GM12878 (cell line): ENCODE data around the gene SDK2. TPM values are rescaled to one million over a fixed set of nuclear protein-coding genes. Genes with fewer than 3 reads are reported as not detected.

Experiments
- ATAC-seq: fragments of 200-7000 bp; cut with Tn5 transposase; 3 replicates; pipeline ENCODE4 v1.9.1; 2020; ENCODE audit warnings: mild to moderate bottlenecking, moderate library complexity
- BruUV-seq: library from RNA; stranded (reverse); fragments of 400-500 nt; replicated peaks from 2 replicates; lab custom pipeline; 2021; lab: Mats Ljungman, UMichigan
- CTCF ChIA-PET: fragments of 300-600 bp; sonication (Branson Sonifier 250); formaldehyde crosslinking; extraction: SDS; loops from one replicate; lab custom pipeline; 2021; ENCODE audit warnings: inconsistent platforms; lab: Yijun Ruan, JAX
- POLR2A ChIA-PET: fragments of 350-600 bp; formaldehyde crosslinking; extraction: SDS; loops from one replicate; lab custom pipeline; 2021; ENCODE audit warnings: inconsistent platforms; lab: Charles Lee
- RAD21 ChIA-PET: fragments of 300-600 bp; sonication (Branson Sonifier 250); formaldehyde crosslinking; loops from one replicate; lab custom pipeline; 2023; ENCODE audit warnings: antibody characterized with exemption; ENCODE audit not compliant: unreplicated experiment; lab: Charles Lee
- SMC1A ChIA-PET: fragments of 300-600 bp; sonication (Branson Sonifier 250); formaldehyde crosslinking; loops from one replicate; lab custom pipeline; 2023; ENCODE audit not compliant: unreplicated experiment, uncharacterized antibody; lab: Charles Lee
- DNase-seq: peaks from one replicate; pipeline ENCODE4 v3.0.0-alpha.2; 2011; ENCODE audit warnings: low read depth, low spot score
- FAIRE-seq: peaks from 3 replicates; lab custom pipeline; 2011; peaks lifted over from hg19 to GRCh38; lab: Jason Lieb, UNC
- H2AFZ ChIP-seq: 2 replicates; pipeline ENCODE4 v1.6.0; 2011; ENCODE audit warnings: low read depth, low read length, control low read depth; ENCODE audit not compliant: control insufficient read depth
- H3K27ac ChIP-seq: 2 replicates; pipeline ENCODE4 v1.5.1; 2011; ENCODE audit warnings: control low read depth; ENCODE audit not compliant: control insufficient read depth, insufficient read depth
- H3K27me3 ChIP-seq, 2 experiments: replicated peaks in 1 of 2; 2 replicates each; pipeline versions ENCODE4 v1.6.0 to v1.6.1; 2011; ENCODE audit warnings: low read length in 1 of 2; ENCODE audit not compliant: control insufficient read depth in 2 of 2, insufficient read depth in 2 of 2
- H3K36me3 ChIP-seq, 2 experiments: 2 replicates each; pipeline ENCODE4 v1.5.1; 2011; ENCODE audit warnings: low read length in 1 of 2; ENCODE audit not compliant: control insufficient read depth in 2 of 2, insufficient read depth in 2 of 2
- H3K4me1 ChIP-seq: 2 replicates; pipeline ENCODE4 v1.6.1; 2011; ENCODE audit warnings: mild to moderate bottlenecking, low read length, moderate library complexity, mixed read lengths; ENCODE audit not compliant: control insufficient read depth, insufficient read depth
- H3K4me2 ChIP-seq: 2 replicates; pipeline ENCODE4 v1.6.0; 2011; ENCODE audit warnings: control low read depth; ENCODE audit not compliant: control insufficient read depth, insufficient read depth
- H3K4me3 ChIP-seq: fragments of 200-600 bp; sonication (generic); 2 replicates; pipeline ENCODE4 v1.5.1; 2016
- H3K79me2 ChIP-seq: 2 replicates; pipeline ENCODE4 v1.6.0; 2011; ENCODE audit warnings: low read length; ENCODE audit not compliant: control insufficient read depth, insufficient read depth
- H3K9ac ChIP-seq: 2 replicates; pipeline ENCODE4 v1.8.0; 2011; ENCODE audit warnings: low read length, control low read depth, mixed read lengths; ENCODE audit not compliant: control insufficient read depth, insufficient read depth
- H3K9me3 ChIP-seq: replicated peaks from 3 replicates; pipeline ENCODE4 v1.5.1; 2011; ENCODE audit warnings: mild to moderate bottlenecking, low read length; ENCODE audit not compliant: control insufficient read depth, insufficient read depth
- H4K20me1 ChIP-seq: 2 replicates; pipeline ENCODE4 v1.6.0; 2011; ENCODE audit not compliant: control insufficient read depth, insufficient read depth
- ATF7 ChIP-seq: fragments of 450-650 bp; IDR thresholded peaks from 2 replicates; pipeline ENCODE4 v1.6.1; 2016; ENCODE audit warnings: low read depth, mild to moderate bottlenecking
- BCL11A ChIP-seq: IDR thresholded peaks from 2 replicates; pipeline ENCODE4 v1.6.1; 2011; ENCODE audit warnings: low read depth, low read length
- BHLHE40 ChIP-seq, 2 experiments: fragments of 450-650 bp in 1 of 2; IDR thresholded peaks; 2 replicates each; pipeline ENCODE4 v1.6.1; 2011 to 2017; ENCODE audit warnings: low read depth in 2 of 2, borderline replicate concordance in 1 of 2, improper control_type of control experiment in 1 of 2, low read length in 1 of 2, mild to moderate bottlenecking in 1 of 2
- DPF2 ChIP-seq: fragments of 450-650 bp; IDR thresholded peaks from 2 replicates; pipeline ENCODE4 v1.6.1; 2017; ENCODE audit warnings: mild to moderate bottlenecking
- IKZF1 ChIP-seq: fragments of 450-650 bp; conservative IDR thresholded peaks from 2 replicates; pipeline ENCODE4 v1.6.1; 2017; ENCODE audit warnings: antibody characterized with exemption, mild to moderate bottlenecking
- MLLT1 ChIP-seq: fragments of 450-650 bp; IDR thresholded peaks from 2 replicates; pipeline ENCODE4 v1.6.1; 2016; ENCODE audit warnings: mild to moderate bottlenecking
- MYC ChIP-seq: IDR thresholded peaks from 2 replicates; pipeline ENCODE4 v1.6.1; 2011; ENCODE audit warnings: mild to moderate bottlenecking, low read length, moderate library complexity, inconsistent platforms; ENCODE audit not compliant: insufficient read depth, insufficient replicate concordance, insufficient read length, severe bottlenecking
- NR2F1 ChIP-seq: fragments of 450-650 bp; conservative IDR thresholded peaks from 2 replicates; pipeline ENCODE4 v1.6.1; 2017; ENCODE audit warnings: mild to moderate bottlenecking
- RAD51 ChIP-seq: fragments of 450-650 bp; IDR thresholded peaks from 2 replicates; pipeline ENCODE4 v1.6.1; 2016; ENCODE audit warnings: moderate library complexity, mild to moderate bottlenecking, inconsistent platforms
- TCF7 ChIP-seq: IDR thresholded peaks from 2 replicates; pipeline ENCODE4 v1.6.1; 2014; ENCODE audit warnings: antibody characterized with exemption, borderline replicate concordance
- WGBS: methylation state at CpG from one replicate; pipeline ENCODE4 v1.1.6; 2016; ENCODE audit warnings: low lambda C conversion rate; ENCODE audit not compliant: insufficient replicate concordance, insufficient coverage; ENCODE audit errors: missing lambda C conversion rate; 5-methylcytosine and 5-hydroxymethylcytosine counted together
- in situ Hi-C: fragments of 300-500 bp; cut with MboI; formaldehyde crosslinking; loops from 9 replicates; pipeline ENCODE4 v1.14.3; 2018; ENCODE audit warnings: mixed read lengths
- intact Hi-C: fragments of 100-400 bp; cut with micrococcal nuclease; formaldehyde crosslinking; loops from one replicate; pipeline ENCODE4 v1.14.2; 2022; ENCODE audit not compliant: unreplicated experiment
- polyA plus RNA-seq, 11 experiments: library from polyadenylated mRNA; depleted of rRNA in 4 of 11; unstranded in 6 of 11; stranded (reverse) in 5 of 11; fragments of >200 nt; fragmentation: Nextera tagmentation in 4 of 11; fragmentation: Illumina TruSeq in 1 of 11; extraction: Ambion mirVana in 4 of 11; extraction: Trizol in 1 of 11; gene quantifications; 1 replicate in 1 of 11; 2 replicates in 10 of 11; pipeline versions ENCODE4 v1.2.1 to v1.2.3, GENCODE V29; 2011 to 2016; ENCODE audit warnings: inconsistent platforms in 2 of 11, missing spikeins in 2 of 11, low read depth in 1 of 11
- total RNA-seq, 4 experiments: library from RNA; depleted of rRNA in 3 of 4; stranded (reverse); fragments of >200 nt in 3 of 4; fragmentation: Illumina TruSeq in 1 of 4; extraction: Trizol in 1 of 4; gene quantifications; 2 replicates each; pipeline versions ENCODE4 v1.2.1 to v1.2.3, GENCODE V29; 2013 to 2021

The SDK2 gene
- total and polyA plus RNA-seq, 10 of the 15 experiments (the other 5 are each of a cell fraction or from before 2014, with no cell fraction given): 0.03 to 0.08 (median 0.03) TPM; not detected in 7

- H3K9ac ChIP-seq: no peak overlapping the region
- ChIA-PET POLR2A (interaction anchor here (0.6 to 2.3 kb wide), 16 partner anchors 9 to 1091 kb away, joined by 3 to 18 read pairs (median 4); no protein-coding TSS in a partner anchor), RAD21 (interaction anchor here (0.6 to 3.3 kb wide), 13 partner anchors 10 to 142 kb away, joined by 3 to 32 read pairs (median 4); a partner anchor contains a TSS), SMC1A (interaction anchor here (0.5 to 3.3 kb wide), 16 partner anchors 8 to 72 kb away, joined by 3 to 22 read pairs (median 4); partner anchors contain the start of gene CPSF4L), CTCF (interaction anchor here (1.0 to 2.1 kb wide), 6 partner anchors 12 to 312 kb away, joined by 3 to 16 read pairs (median 6); no protein-coding TSS in a partner anchor)
- intact Hi-C loops (no loop called here), in situ Hi-C loops (no loop called here)
- no peak for FAIRE-seq
- H3K9me3 ChIP-seq: no peaks in the 10 kb centered on the region
- BruUV-seq: no TSS peak
- H3K4me2 ChIP-seq: peak overlapping the region; percentile 72
- peak overlapping the region; percentile 14; the same call in 1 of the 2 replicates for H3K4me3 ChIP-seq
- peak; percentile 91 for ATAC-seq
- H3K4me1 ChIP-seq: peaks cover 9% of the 10 kb centered on the region
- peaks cover 6% of the 10 kb centered on the region for H3K79me2 ChIP-seq
- 29% methylated on average over 15 of the region's 15 CpGs for WGBS
- TF ChIP-seq ATF7 (peak; percentile 28; the same call in 1 of the 2 replicates), MLLT1 (peak; percentile 65), NR2F1 (peak; percentile 76), BHLHE40 (IDR thresholded peaks at IDR 0.05; ENCODE audit: borderline replicate concordance in 1 of 2, low read depth in 2 of 2, low read length in 1 of 2) (0 out of 4 replicates have a peak, but pooled peaks have one; percentile 16 to 45), TCF7 (no peak), IKZF1 (peak; percentile 43; the same call in 1 of the 2 replicates), BCL11A (peak; percentile 19; the same call in 1 of the 2 replicates), MYC (no peak), RAD51 (peak; percentile 53; the same call in 1 of the 2 replicates), DPF2 (0 out of 2 replicates have a peak, but pooled peaks have one; percentile 15)
- DNase-seq: no peak
- no peaks in the 10 kb centered on the region for H3K27me3 ChIP-seq
- H2AFZ ChIP-seq: peak overlapping the region; percentile 64
- no peaks in the 10 kb centered on the region; a peak in 1 of 4 replicates for H3K36me3 ChIP-seq
- peak overlapping the region; percentile 37 for H3K27ac ChIP-seq
- H4K20me1 ChIP-seq: no peaks in the 10 kb centered on the region
These were observed 346.0 kb downstream of the SDK2 start for GRCh38 chr17:73297934-73298861.
